Stomach (tissue), 9 donors: ENCODE data around the gene USP11. TPM values are rescaled to one million over a fixed set of nuclear protein-coding genes. Genes with fewer than 3 reads are reported as not detected.

Source experiments
- DNase-seq, 2 donors: peaks; one replicate each; pipeline versions ENCODE4 v3.0.0 to v3.0.0-alpha.2; 2013 to 2019
- H3K27ac ChIP-seq, 5 donors: fragments of 200-600 bp in 4 of 5; sonication (generic) in 4 of 5; one replicate each; pipeline ENCODE4 v1.5.1; 2013 to 2019; ENCODE audit warnings: mild to moderate bottlenecking in 1 of 5, moderate library complexity in 1 of 5
- H3K27me3 ChIP-seq, 3 donors: fragments of 200-600 bp; sonication (generic); one replicate each; pipeline ENCODE4 v1.5.1; 2017 to 2019; ENCODE audit warnings: mixed run types in 1 of 3
- H3K36me3 ChIP-seq, 4 donors: fragments of 200-600 bp; sonication (generic); 1 replicate in 3 of 4; 2 replicates in 1 of 4; pipeline ENCODE4 v1.5.1; 2016 to 2019
- H3K4me1 ChIP-seq, 4 donors: fragments of 200-600 bp; sonication (generic); one replicate each; pipeline ENCODE4 v1.5.1; 2016 to 2019
- H3K4me3 ChIP-seq, 4 donors: fragments of 200-600 bp; sonication (generic) in 3 of 4; one replicate each; pipeline ENCODE4 v1.5.1; 2016 to 2019; ENCODE audit warnings: mild to moderate bottlenecking in 1 of 4
- H3K9me3 ChIP-seq, 4 donors: fragments of 200-600 bp; sonication (generic); one replicate each; pipeline ENCODE4 v1.5.1; 2016 to 2019
- EP300 ChIP-seq: sonication (generic); formaldehyde crosslinking; IDR thresholded peaks from one replicate; pipeline ENCODE4 v1.6.1; 2017; ENCODE audit warnings: antibody characterized with exemption
- POLR2A ChIP-seq, 4 donors: fragments of 450-650 bp; IDR thresholded peaks; one replicate each; pipeline ENCODE4 v1.6.1; 2016; ENCODE audit warnings: antibody characterized with exemption in 4 of 4, control low read depth in 2 of 4, mild to moderate bottlenecking in 1 of 4, moderate library complexity in 1 of 4
- POLR2AphosphoS5 ChIP-seq, 3 donors: sonication (generic); formaldehyde crosslinking; IDR thresholded peaks; one replicate each; pipeline ENCODE4 v1.6.1; 2016; ENCODE audit warnings: antibody characterized with exemption in 3 of 3
- WGBS, 5 donors: extraction: QIAGEN DNeasy Blood & Tissue Kit in 3 of 5; methylation state at CpG; one replicate each; pipeline versions ENCODE4 v1.1.5 to v1.1.7; 2013 to 2018; 5-methylcytosine and 5-hydroxymethylcytosine counted together
- intact Hi-C: fragments of 100-400 bp; cut with DNase I; formaldehyde crosslinking; loops from one replicate; pipeline ENCODE4 v1.15.1; 2023; ENCODE audit warnings: low total_unique reads
- polyA plus RNA-seq, 3 donors: library from polyadenylated mRNA; stranded (reverse); fragments of 200-250 nt; gene quantifications; one replicate each; pipeline ENCODE4 v1.2.3, GENCODE V29; 2013
- total RNA-seq, 5 donors: library from RNA; depleted of rRNA; stranded (reverse); fragments of >200 nt; gene quantifications; one replicate each; pipeline versions ENCODE4 v1.1.0 to v1.2.3, GENCODE V29; 2014 to 2016
- TF ChIP-seq, protein P1 (sequence below), 7 experiments: fragments of 450-650 bp in 4 of 7; fragments of 200-600 bp in 3 of 7; sonication (generic) in 3 of 7; IDR thresholded peaks; one replicate each; pipeline ENCODE4 v1.5.1; 2016 to 2019; ENCODE audit warnings: antibody characterized with exemption in 7 of 7, control low read depth in 2 of 7, mild to moderate bottlenecking in 1 of 7
- donor health status: healthy with polysubstance abuse.
- donor health status: Bipolar disorder and iron deficiency.
- donor health status: healthy.

The USP11 gene
- total and polyA plus RNA-seq, 8 donors = 6.4 to 52.3 (median 17.5) TPM

- no peak for TF ChIP-seq EP300
- peak overlapping the region in 2 of 4 donors; percentile 0 to 51 for H3K4me3 ChIP-seq
- peaks cover 20 to 56% (median 48%) of the 10 kb centered on the region in 4 donors for H3K4me1 ChIP-seq
- H3K27ac ChIP-seq = no peak overlapping the region
- DNase-seq = no peak
- no peaks in the 10 kb centered on the region for H3K27me3 ChIP-seq
- no peaks in the 10 kb centered on the region for H3K9me3 ChIP-seq
- intact Hi-C loops = loop anchor here (10.0 kb wide), 2 partner anchors 187 to 327 kb away; no protein-coding TSS in a partner anchor
- 39 to 69% (median 50%) methylated on average over 7 of the region's 7 CpGs for WGBS, 5 donors
- peaks cover 37 to 49% (median 47%) of the 10 kb centered on the region in 4 donors for H3K36me3 ChIP-seq
These were observed 35.3 kb upstream of the USP11 start for GRCh38 chrX:47197526-47197925.

DNA sequence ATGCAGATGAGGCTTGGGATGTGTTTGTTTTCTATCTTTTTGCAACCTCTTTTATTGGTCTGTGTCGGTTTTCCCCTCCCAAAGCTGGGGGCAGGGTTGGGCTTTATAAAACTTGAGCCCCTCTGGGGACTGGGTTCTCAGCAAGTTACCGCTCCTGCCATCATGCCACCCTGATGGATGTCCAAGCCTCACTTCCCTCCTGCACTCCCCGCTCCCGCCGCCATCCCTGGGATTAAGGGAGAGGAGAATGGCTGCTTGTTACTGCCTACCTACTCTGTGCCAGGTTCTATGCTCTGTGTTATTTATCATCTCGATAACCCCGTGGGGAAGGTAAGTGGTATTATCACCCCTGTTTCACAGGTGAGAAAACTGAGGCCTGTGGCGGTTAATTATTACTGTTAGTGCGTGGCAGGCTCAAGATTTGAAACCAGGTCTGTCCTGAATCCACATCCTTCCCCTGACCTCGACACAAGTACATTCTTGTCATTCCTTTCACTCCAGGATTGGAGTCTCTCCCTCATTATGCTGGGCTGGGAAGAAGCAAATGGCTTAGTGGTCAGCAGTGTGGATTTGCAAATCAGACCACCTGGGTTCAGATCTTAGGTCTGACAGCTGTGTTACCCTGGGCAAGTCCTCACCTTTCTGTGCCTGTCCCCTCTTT, 34.7 kb upstream of the USP11 start:
- H3K27me3 ChIP-seq = no peaks in the 10 kb centered on the region
- DNase-seq = no peak
- peak overlapping the region in 1 of 5 donors; percentile 13 for H3K27ac ChIP-seq
- TF ChIP-seq EP300 (no peak), POLR2AphosphoS5 (IDR thresholded peaks at IDR 0.05) (no peak), POLR2A (IDR thresholded peaks at IDR 0.05) (no peak)
- TF ChIP-seq, protein P1, sequence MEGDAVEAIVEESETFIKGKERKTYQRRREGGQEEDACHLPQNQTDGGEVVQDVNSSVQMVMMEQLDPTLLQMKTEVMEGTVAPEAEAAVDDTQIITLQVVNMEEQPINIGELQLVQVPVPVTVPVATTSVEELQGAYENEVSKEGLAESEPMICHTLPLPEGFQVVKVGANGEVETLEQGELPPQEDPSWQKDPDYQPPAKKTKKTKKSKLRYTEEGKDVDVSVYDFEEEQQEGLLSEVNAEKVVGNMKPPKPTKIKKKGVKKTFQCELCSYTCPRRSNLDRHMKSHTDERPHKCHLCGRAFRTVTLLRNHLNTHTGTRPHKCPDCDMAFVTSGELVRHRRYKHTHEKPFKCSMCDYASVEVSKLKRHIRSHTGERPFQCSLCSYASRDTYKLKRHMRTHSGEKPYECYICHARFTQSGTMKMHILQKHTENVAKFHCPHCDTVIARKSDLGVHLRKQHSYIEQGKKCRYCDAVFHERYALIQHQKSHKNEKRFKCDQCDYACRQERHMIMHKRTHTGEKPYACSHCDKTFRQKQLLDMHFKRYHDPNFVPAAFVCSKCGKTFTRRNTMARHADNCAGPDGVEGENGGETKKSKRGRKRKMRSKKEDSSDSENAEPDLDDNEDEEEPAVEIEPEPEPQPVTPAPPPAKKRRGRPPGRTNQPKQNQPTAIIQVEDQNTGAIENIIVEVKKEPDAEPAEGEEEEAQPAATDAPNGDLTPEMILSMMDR (IDR thresholded peaks at IDR 0.05) = no peak
- peak overlapping the region in 1 of 4 donors; percentile 0 for H3K4me3 ChIP-seq
- H3K4me1 ChIP-seq = peaks cover 20 to 51% (median 43%) of the 10 kb centered on the region in 4 donors
- peaks cover 43 to 55% (median 53%) of the 10 kb centered on the region in 4 donors for H3K36me3 ChIP-seq
- no peaks in the 10 kb centered on the region for H3K9me3 ChIP-seq
- intact Hi-C loops = loop anchor here (10.0 kb wide), 2 partner anchors 187 to 327 kb away; no protein-coding TSS in a partner anchor
- 48 to 84% (median 74%) methylated on average over 6 to 10 of the region's 10 CpGs for WGBS, 5 donors

- WGBS, 5 donors = 65 to 84% (median 80%) methylated on average over 10 to 15 of the region's 15 CpGs
- no peak for DNase-seq
- H3K9me3 ChIP-seq = no peaks in the 10 kb centered on the region
- H3K36me3 ChIP-seq = peaks cover 46 to 60% (median 58%) of the 10 kb centered on the region in 4 donors
- peak overlapping the region in 1 of 4 donors; percentile 0 for H3K4me3 ChIP-seq
- peak overlapping the region in 1 of 5 donors; percentile 13 for H3K27ac ChIP-seq
- no peaks in the 10 kb centered on the region for H3K27me3 ChIP-seq
- TF ChIP-seq POLR2A (IDR thresholded peaks at IDR 0.05) (no peak), POLR2AphosphoS5 (IDR thresholded peaks at IDR 0.05) (no peak), EP300 (no peak)
- TF ChIP-seq, protein P1 (IDR thresholded peaks at IDR 0.05) = no peak
- peaks cover 20 to 48% (median 40%) of the 10 kb centered on the region in 4 donors for H3K4me1 ChIP-seq
- intact Hi-C loops = loop anchor here (10.0 kb wide), 2 partner anchors 186 to 326 kb away; no protein-coding TSS in a partner anchor
These were observed 34.1 kb upstream of the USP11 start for GRCh38 chrX:47198687-47199080.

- Histone ChIP-seq H3K27ac (no peak overlapping the region), H3K9me3 (no peaks in the 10 kb centered on the region), H3K27me3 (no peaks in the 10 kb centered on the region), H3K4me1 (peaks cover 20 to 46% (median 40%) of the 10 kb centered on the region in 4 donors), H3K4me3 (no peak overlapping the region), H3K36me3 (peaks cover 46 to 66% (median 64%) of the 10 kb centered on the region in 4 donors)
- DNase-seq = no peak
- 78 to 94% (median 90%) methylated on average over 7 to 10 of the region's 10 CpGs for WGBS, 5 donors
- intact Hi-C loops = loop anchor here (10.0 kb wide), 2 partner anchors 186 to 326 kb away; no protein-coding TSS in a partner anchor
- no peak for TF ChIP-seq POLR2AphosphoS5 (IDR thresholded peaks at IDR 0.05)
These were observed 33.5 kb upstream of the USP11 start for GRCh38 chrX:47199286-47199685.

DNA sequence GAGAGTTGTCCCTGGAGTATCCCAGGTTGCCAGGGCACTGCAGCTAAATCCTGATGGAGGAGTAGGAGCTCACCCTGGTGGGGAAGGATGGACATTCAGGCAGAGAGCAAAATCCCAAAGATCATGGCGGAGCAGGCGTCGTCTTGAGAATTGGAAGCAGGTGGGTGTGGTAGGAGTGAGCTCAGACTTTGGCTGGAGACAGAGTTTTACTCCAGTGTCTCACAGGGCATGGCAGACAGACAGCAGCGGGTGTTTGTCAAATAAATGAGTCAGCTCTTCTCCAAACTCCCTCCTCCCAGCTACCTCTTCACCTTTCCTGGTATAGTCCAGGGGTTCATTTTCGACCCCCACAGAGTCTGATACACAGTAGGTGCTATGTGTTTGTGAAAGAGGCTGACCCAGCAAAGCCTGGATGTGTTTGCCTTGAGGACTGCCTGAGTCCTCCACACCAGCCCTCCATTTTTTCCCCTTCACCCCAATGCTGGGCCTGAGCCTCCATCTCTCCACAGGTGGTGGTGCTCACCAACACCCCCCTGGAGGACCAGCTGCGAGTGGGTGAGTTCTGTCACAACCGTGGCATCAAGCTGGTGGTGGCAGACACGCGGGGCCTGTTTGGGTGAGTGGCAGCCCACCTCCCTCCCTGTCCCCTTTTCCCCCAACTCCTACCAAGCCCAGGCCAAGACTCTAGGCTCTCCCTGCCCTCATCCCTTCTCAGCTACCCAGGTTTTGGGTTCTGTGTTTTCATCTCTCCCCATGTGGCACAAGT, 32.2 kb upstream of the USP11 start:
- H3K4me3 ChIP-seq = no peak overlapping the region
- TF ChIP-seq, protein P1 (IDR thresholded peaks at IDR 0.05) = no peak
- TF ChIP-seq EP300 (no peak), POLR2A (IDR thresholded peaks at IDR 0.05) (no peak), POLR2AphosphoS5 (IDR thresholded peaks at IDR 0.05) (no peak)
- no peaks in the 10 kb centered on the region for H3K9me3 ChIP-seq
- H3K27me3 ChIP-seq = no peaks in the 10 kb centered on the region
- intact Hi-C loops = no loop called here
- no peak overlapping the region for H3K27ac ChIP-seq
- peak in 1 of 2 donors; percentile 40 for DNase-seq
- peaks cover 46 to 79% (median 77%) of the 10 kb centered on the region in 4 donors for H3K36me3 ChIP-seq
- 71 to 83% (median 78%) methylated on average over 9 of the region's 9 CpGs for WGBS, 5 donors
- H3K4me1 ChIP-seq = peaks cover 15 to 33% (median 28%) of the 10 kb centered on the region in 4 donors
